Endothelial cell of umbilical vein (primary cell): ENCODE data around the gene KAZN. TPM values are rescaled to one million over a fixed set of nuclear protein-coding genes. Genes with fewer than 3 reads are reported as not detected.

ENCODE experiments used
- BruUV-seq: library from RNA; stranded (reverse); fragments of 400-500 nt; replicated peaks from 2 replicates; lab custom pipeline; 2021; lab: Mats Ljungman, UMichigan
- CTCF ChIA-PET: fragments of 300-600, 350-600 bp; sonication (Branson Sonifier 250); formaldehyde crosslinking; loops from one replicate; lab custom pipeline; 2021; ENCODE audit warnings: antibody characterized with exemption, inconsistent platforms; lab: Charles Lee
- POLR2A ChIA-PET: fragments of 300-600, 350-600 bp; sonication (Branson Sonifier 250); formaldehyde crosslinking; loops from one replicate; lab custom pipeline; 2021; ENCODE audit warnings: antibody characterized with exemption, inconsistent platforms; lab: Charles Lee
- DNase-seq: peaks from one replicate; pipeline ENCODE4 v3.0.0-alpha.2; 2011; ENCODE audit warnings: low read depth, low spot score
- FAIRE-seq: peaks from 2 replicates; lab custom pipeline; 2011; peaks lifted over from hg19 to GRCh38; lab: Jason Lieb, UNC
- H2AFZ ChIP-seq: 2 replicates; pipeline ENCODE4 v1.6.0; 2012; ENCODE audit warnings: low read depth, low read length, control low read depth, inconsistent platforms
- H3K27ac ChIP-seq: 2 replicates; pipeline ENCODE4 v1.5.1; 2011; ENCODE audit warnings: low read depth, mild to moderate bottlenecking, control low read depth, low read length, moderate library complexity; ENCODE audit not compliant: insufficient read depth
- H3K27me3 ChIP-seq, 2 experiments: 2 replicates each; pipeline versions ENCODE4 v1.6.0 to v1.6.1; 2011; ENCODE audit warnings: low read length in 2 of 2, mixed read lengths in 1 of 2; ENCODE audit not compliant: control insufficient read depth in 2 of 2, insufficient read depth in 2 of 2
- H3K36me3 ChIP-seq, 2 experiments: 2 replicates in 1 of 2; 3 replicates in 1 of 2; pipeline ENCODE4 v1.5.1; 2011; ENCODE audit warnings: low read length in 2 of 2, mild to moderate bottlenecking in 1 of 2, moderate library complexity in 1 of 2; ENCODE audit not compliant: control insufficient read depth in 2 of 2, insufficient read depth in 2 of 2; ENCODE audit errors: extremely low read depth in 1 of 2
- H3K4me1 ChIP-seq: 3 replicates; pipeline ENCODE4 v1.5.1; 2011; ENCODE audit warnings: mild to moderate bottlenecking, low read length; ENCODE audit not compliant: control insufficient read depth, insufficient read depth; ENCODE audit errors: extremely low read depth
- H3K4me2 ChIP-seq: 2 replicates; pipeline ENCODE4 v1.6.1; 2011; ENCODE audit warnings: low read length, control low read depth, mixed read lengths; ENCODE audit not compliant: insufficient read depth
- H3K4me3 ChIP-seq, 3 experiments: fragments of 200-600 bp in 1 of 3; sonication (generic), shearing (Covaris generic) in 1 of 3; replicated peaks in 1 of 3; 2 replicates each; pipeline ENCODE4 v1.5.1; 2011 to 2016; ENCODE audit warnings: control low read depth in 3 of 3, low read length in 3 of 3, mild to moderate bottlenecking in 2 of 3, inconsistent platforms in 1 of 3, low read depth in 1 of 3, moderate library complexity in 1 of 3; ENCODE audit not compliant: insufficient read depth in 1 of 3
- H3K79me2 ChIP-seq: 2 replicates; pipeline ENCODE4 v1.6.0; 2012; ENCODE audit warnings: low read length, inconsistent platforms; ENCODE audit not compliant: control insufficient read depth, insufficient read depth
- H3K9ac ChIP-seq: replicated peaks from 2 replicates; pipeline ENCODE3; 2011; ENCODE audit warnings: low read length, control low read depth; ENCODE audit not compliant: insufficient read depth; ENCODE audit errors: extremely low read depth
- H3K9me1 ChIP-seq: replicated peaks from 3 replicates; pipeline ENCODE4 v1.6.0; 2011; ENCODE audit warnings: mild to moderate bottlenecking, low read length; ENCODE audit not compliant: control insufficient read depth, insufficient read depth; ENCODE audit errors: extremely low read depth
- H3K9me3 ChIP-seq: replicated peaks from 2 replicates; pipeline ENCODE4 v1.5.1; 2012; ENCODE audit warnings: low read length, inconsistent platforms; ENCODE audit not compliant: control insufficient read depth, insufficient read depth
- H4K20me1 ChIP-seq: replicated peaks from 2 replicates; pipeline ENCODE3; 2011; ENCODE audit warnings: mild to moderate bottlenecking, low read length; ENCODE audit not compliant: control insufficient read depth, insufficient read depth; ENCODE audit errors: extremely low read depth
- CTCF ChIP-seq, 2 donors: IDR thresholded peaks; 1 replicate in 1 of 2; 2 replicates in 1 of 2; pipeline ENCODE4 v1.5.1; 2011; ENCODE audit warnings: low read length in 2 of 2, mild to moderate bottlenecking in 2 of 2, moderate library complexity in 2 of 2, control low read depth in 1 of 2, inconsistent platforms in 1 of 2, low read depth in 1 of 2; ENCODE audit not compliant: insufficient read depth in 1 of 2; ENCODE audit errors: extremely low read depth in 1 of 2
- EZH2 ChIP-seq: IDR thresholded peaks from 2 replicates; pipeline ENCODE4 v1.6.1; 2012; ENCODE audit warnings: borderline replicate concordance, low read depth, mild to moderate bottlenecking, moderate library complexity, low read length, inconsistent platforms; ENCODE audit not compliant: severe bottlenecking
- FOS ChIP-seq: IDR thresholded peaks from 2 replicates; pipeline ENCODE4 v1.6.1; 2011; ENCODE audit warnings: mild to moderate bottlenecking, low read length, moderate library complexity, borderline replicate concordance; ENCODE audit not compliant: insufficient read depth
- GATA2 ChIP-seq: IDR thresholded peaks from 2 replicates; pipeline ENCODE4 v1.7.0; 2011; ENCODE audit warnings: low read depth, mild to moderate bottlenecking, moderate library complexity, mixed read lengths, low read length; ENCODE audit not compliant: insufficient read length, insufficient read depth
- JUN ChIP-seq: IDR thresholded peaks from 2 replicates; pipeline ENCODE4 v1.6.1; 2011; ENCODE audit warnings: borderline replicate concordance, low read depth; ENCODE audit not compliant: insufficient read length, insufficient read depth
- MAX ChIP-seq: IDR thresholded peaks from 2 replicates; pipeline ENCODE4 v1.6.1; 2011; ENCODE audit not compliant: insufficient read depth, insufficient read length
- MYC ChIP-seq: IDR thresholded peaks from one replicate; pipeline ENCODE4 v1.6.1; 2011; ENCODE audit warnings: mild to moderate bottlenecking, low read depth, low read length
- POLR2A ChIP-seq: IDR thresholded peaks from 2 replicates; pipeline ENCODE4 v1.6.1; 2012; ENCODE audit warnings: low read depth, mild to moderate bottlenecking, control low read depth, low read length
- POLR2AphosphoS5 ChIP-seq: IDR thresholded peaks from 2 replicates; pipeline ENCODE4 v1.6.1; 2012; ENCODE audit warnings: low read depth, mild to moderate bottlenecking, control low read depth, low read length, moderate library complexity; ENCODE audit not compliant: insufficient read depth
- dilution Hi-C: fragments of 300-500 bp; cut with MboI; formaldehyde crosslinking; loops from one replicate; pipeline ENCODE4 v1.15.0; 2019; ENCODE audit warnings: low sequenced_read_pairs; ENCODE audit not compliant: extremely low pct_ligation_motif_present
- intact Hi-C: fragments of 100-400 bp; cut with micrococcal nuclease; formaldehyde crosslinking; loops from one replicate; pipeline ENCODE4 v1.10.0; 2022
- polyA plus RNA-seq, 4 experiments: library from polyadenylated mRNA; depleted of rRNA in 3 of 4; stranded (reverse) in 3 of 4; unstranded in 1 of 4; fragments of >200 nt; gene quantifications; 2 replicates each; pipeline versions ENCODE4 v1.2.1 to v1.2.3, GENCODE V29; 2011 to 2012; ENCODE audit warnings: missing spikeins in 1 of 4
- total RNA-seq: library from RNA; stranded (reverse); gene quantifications from 2 replicates; pipeline ENCODE4 v1.2.3, GENCODE V29; 2021

The KAZN gene
- total and polyA plus RNA-seq, 2 donors (not counting 3 experiments of a cell fraction or from before 2014, with no cell fraction given), result 1.6 to 5.8 TPM

GRCh38 chr1:14567903-14568302, 30.6 kb upstream of the KAZN start:
- BruUV-seq, result no TSS peak
- intact Hi-C loops (no loop called here), dilution Hi-C loops (no loop called here)
- POLR2A ChIA-PET, result no interaction called here
- Histone ChIP-seq H3K4me3 (no peak overlapping the region), H3K36me3 (no peaks in the 10 kb centered on the region), H3K79me2 (no peaks in the 10 kb centered on the region), H3K9me1 (no peaks in the 10 kb centered on the region), H3K4me1 (no peaks in the 10 kb centered on the region), H3K9ac (no peak overlapping the region), H3K27me3 (no peaks in the 10 kb centered on the region), H4K20me1 (no peaks in the 10 kb centered on the region), H3K4me2 (no peak overlapping the region), H2AFZ (no peak overlapping the region), H3K27ac (no peak overlapping the region), H3K9me3 (peaks cover 2% of the 10 kb centered on the region)
- TF ChIP-seq EZH2 (no peak), CTCF (IDR thresholded peaks at IDR 0.05; ENCODE audit: extremely low read depth in 1 of 2, insufficient read depth in 1 of 2, low read depth in 1 of 2, low read length in 2 of 2) (no peak), MAX (no peak), JUN (no peak), GATA2 (no peak), POLR2AphosphoS5 (no peak), FOS (no peak), POLR2A (no peak), MYC (no peak)
- FAIRE-seq (no peak), DNase-seq (no peak)
- CTCF ChIA-PET, result no interaction called here
